HG03521 (cell line): ENCODE results near the gene COL3A1.

Experiments
- ATAC-seq: cut with Tn5 transposase; IDR thresholded peaks from one replicate; pipeline ENCODE4 v1.9.1; 2021; ENCODE audit warnings: mild to moderate bottlenecking, moderate library complexity; ENCODE audit not compliant: unreplicated experiment

COL3A1 gene

DNA sequence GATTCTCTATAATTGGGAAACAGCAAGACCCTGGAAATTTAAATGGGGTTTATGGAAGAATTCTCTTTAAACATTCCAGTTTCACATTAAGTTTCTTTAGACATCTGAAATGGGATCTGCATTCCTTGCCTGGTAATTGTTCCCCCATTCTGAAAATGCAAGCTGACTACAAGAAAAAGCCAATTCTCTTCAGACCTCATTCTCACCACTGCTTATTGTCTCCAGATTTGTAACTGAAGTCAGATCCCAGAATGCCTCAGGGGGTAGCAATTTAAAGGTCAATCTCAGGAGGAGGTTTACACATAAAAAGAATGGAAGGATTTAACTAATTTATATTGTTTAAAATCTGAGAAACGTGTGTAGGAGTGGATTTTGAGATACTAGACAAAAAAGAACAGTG lies 41.2 kb downstream of the COL3A1 start:
- ATAC-seq = no peak

DNA sequence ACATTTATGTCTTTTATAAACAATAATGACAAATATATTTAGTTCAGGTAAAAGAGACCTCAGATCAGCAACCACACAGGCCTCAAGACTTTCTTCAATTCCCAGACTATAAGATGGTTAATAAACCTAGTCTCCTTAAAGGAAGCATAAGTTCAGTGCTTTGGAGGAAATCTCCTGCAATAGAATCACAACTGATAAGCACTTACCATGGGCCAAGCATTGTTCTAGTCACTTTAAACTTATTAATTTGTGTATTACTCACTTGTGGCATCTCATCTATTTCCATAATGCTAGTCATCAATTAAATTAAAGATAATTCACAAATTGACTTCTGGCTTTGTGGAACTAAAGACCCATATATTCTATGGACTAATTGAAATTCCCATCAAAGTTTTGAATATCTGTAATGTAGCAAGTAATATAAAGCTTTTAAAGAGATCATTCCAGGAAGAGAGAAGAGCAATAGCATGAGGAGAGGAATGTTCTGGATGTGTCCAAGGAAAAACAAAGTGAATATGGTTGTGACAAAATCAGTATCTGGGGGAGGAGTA lies 42.2 kb downstream of the COL3A1 start:
- ATAC-seq = no peak

DNA sequence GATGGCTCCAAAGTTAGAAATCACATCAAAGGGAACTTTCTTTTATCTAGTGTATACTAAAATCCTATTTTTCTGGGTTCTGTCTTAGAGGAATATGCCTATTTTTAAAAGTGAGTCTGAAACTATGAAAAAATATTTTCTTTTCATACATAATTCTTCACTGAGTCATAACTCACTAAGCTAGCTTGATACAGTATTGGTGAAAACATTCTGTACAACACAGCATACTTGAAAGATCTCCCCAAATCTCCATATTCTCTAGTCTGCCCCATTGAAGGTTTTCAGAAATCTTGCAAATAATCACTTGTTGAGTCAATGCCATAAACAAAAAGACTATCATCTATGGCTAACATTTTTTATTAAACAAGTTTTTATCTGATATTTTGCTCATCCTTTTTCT lies 44.5 kb downstream of the COL3A1 start:
- no peak for ATAC-seq

DNA sequence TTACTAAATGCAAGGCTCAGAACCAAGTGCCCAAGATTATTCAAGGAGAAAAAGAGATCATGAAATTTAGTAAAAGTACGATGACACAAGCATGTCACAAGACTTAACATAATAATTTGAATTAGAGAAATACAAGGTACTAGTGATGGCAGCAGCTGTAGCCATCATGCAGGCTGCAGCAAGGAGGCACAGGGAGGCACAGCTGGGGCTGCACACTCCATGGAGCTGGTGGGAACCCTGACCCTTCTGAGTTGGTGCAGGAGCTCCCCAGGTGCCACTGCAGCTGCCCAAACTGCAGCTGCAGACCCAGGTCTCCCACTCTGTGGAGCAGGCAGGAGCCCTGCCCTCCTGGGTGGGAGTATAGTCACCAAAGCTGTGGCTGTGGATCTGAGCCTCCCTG lies 46.0 kb downstream of the COL3A1 start:
- ATAC-seq = no peak

DNA sequence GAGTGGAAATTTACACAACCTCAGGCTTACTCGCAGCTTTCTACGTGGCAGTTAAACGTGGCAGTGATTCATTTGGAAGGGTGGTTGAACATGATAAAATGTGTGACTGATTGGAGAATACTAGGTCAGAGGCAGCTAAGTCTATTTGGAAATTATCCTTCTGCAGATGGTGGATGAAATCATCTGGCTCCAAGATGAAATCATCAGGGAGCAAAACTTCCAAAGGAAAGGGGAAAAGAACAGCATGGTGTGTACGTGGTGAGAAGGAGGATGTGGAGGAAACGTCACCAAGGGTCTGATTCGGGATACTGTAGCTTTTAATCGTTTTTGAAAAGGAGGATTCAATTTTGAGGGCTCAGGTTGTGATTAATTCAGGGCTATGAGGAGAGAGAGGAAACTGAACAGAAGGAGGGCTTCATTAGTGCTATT lies 47.9 kb downstream of the COL3A1 start:
- ATAC-seq = no peak

DNA sequence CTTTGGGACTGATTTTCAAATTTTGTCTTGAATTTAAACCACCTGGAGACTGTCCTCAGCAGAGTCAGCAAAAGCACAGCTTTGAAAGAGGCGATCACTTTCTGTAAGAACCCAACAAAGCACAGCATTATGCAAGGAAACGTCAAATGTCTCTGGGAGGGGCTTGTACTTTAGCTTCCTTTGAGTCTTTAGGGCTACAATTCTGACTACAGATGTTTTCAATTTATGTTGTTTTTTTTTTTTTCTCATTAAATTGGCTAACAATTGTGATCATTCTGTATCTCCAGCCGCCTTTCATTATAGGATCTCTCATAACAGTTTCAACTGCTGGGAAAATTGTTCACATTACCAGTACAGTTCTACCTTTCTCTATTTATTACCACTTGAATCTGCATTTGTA lies 48.3 kb downstream of the COL3A1 start:
- ATAC-seq = no peak

DNA sequence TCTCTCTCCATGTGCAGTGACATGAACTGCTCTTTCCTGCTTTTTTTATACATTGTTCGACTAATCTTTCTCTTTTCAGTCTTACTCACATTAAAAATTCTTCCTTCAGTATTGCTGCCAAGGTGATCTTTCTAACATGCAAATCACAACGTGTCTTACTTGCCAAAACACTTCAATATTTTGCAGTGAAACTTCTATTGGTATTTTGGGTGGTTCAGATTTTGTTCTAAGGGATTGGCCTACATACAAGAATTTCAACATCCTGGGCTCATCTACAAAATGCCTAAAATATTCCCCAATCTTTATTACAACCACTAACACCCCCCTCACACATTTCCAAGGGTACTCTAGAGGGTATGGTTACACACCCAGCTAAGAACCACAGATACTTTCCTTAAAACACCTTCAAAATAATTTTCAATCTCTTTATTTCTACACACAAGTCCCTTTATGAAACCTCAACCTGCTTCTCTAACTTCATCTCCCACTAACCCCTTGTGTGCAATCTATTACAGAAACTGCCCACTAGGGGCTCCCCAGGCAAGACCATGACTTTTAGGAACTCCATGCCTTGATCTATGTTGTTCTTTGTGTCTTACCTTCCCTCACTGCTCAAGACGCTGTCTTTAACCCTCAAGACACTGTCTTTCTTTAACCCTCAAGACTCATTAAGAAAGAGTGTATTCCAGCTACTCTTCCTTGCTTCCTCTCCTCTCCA lies 50.9 kb downstream of the COL3A1 start:
- ATAC-seq = peak; percentile 59

DNA sequence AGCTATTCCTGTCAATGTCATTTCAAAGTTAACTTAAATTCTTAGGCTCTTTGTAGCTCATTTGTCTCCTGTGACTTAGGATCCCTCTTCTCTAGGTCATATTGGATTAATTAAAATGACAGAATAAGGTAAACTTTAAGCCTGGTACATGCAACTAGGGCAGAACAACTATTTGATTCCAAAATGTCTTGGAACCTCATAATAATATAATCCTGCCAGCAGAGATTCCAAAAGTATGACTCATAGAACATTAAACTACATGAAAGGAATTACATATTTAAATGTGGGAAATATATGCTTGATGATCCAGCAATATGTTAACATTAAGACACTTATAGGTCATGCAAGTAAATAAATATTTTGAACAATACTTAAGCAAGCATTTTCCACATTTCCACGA lies 63.3 kb downstream of the COL3A1 start:
- no peak for ATAC-seq

DNA sequence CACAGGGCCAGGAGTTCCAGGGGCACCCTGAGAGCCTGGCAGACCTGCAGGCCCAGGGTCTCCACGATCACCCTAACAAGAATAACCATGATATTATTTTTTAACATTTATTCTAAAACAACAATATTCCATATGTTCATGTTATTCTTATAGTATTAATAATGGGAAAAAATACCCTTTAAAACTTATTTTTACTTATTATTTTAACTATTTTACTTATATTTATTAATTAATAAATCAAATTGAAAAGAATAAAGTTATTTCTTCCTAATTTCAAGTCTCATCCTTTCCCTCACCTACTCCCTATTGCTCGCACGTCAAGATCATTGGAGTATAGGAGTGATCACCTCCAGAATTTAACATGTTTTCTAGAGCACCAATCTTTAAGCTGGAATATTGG lies 71.7 kb downstream of the COL3A1 start:
- ATAC-seq = no peak

DNA sequence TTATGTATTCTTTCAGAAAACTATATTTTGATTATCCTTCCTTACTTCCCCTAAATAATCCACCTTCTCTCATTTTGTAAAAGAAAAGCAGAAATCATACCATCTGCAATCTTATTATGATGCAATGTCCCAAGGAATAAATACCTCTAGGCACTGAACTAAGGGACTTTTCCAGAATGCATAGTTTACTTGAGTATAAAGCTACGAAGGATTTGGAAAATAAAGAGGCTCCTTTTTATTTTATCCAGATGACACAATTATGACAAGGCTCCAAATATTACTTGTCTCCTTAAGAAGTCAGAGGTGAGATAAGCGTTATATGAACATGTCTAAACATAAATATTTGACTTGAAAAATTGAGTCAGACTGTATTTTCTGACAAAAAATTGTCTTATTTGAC lies 72.1 kb downstream of the COL3A1 start:
- ATAC-seq = no peak

DNA sequence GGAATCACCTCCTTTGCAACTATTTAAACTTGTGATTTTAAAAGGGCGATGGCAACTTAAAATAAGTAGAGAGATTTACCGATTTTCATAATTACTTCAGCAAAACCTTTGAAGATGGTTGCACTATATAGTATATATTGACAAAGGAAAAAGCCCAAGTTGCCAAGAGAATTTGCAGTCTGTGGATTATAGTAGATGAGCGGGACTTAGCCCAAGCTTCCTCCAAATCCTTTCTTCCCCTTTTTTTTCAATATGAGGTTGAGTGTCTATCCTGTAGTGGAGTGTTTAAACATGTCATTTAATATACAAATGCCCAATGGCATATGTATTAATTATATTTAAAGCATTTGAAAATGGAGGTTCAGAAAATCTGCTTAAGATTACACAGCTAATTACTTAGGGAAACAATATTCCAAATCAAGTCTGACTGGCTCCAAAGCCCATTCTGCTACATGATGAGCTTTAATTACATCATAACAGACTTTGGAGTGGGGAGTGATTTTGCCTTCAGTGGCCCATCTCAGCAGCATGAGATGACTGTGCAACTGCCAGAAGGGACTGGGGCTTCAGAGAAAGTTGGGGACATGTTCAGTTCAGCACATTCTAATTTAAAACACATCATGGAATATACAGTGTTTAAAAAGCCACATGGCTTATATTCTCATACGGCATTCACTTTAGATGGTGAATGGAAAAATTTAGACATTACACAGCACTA lies 73.2 kb downstream of the COL3A1 start:
- no peak for ATAC-seq

DNA sequence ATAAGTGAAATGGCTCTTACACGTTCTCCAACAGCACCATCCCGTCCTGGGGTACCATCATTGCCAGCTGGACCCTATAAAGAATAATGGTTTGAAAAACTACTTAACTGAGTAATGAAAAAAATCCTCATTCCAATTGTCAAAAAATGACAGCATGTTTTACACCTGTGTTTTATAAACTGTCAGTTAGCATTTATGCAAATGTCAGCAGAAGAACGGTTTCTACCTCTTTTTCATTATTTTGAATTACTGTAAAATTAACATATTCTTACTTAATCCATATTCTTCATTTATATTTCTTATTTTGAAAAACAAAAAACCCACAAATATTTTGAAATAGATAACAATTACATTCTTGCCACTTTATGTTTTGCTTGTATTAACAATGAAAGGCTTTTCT lies 74.0 kb downstream of the COL3A1 start:
- ATAC-seq = no peak

DNA sequence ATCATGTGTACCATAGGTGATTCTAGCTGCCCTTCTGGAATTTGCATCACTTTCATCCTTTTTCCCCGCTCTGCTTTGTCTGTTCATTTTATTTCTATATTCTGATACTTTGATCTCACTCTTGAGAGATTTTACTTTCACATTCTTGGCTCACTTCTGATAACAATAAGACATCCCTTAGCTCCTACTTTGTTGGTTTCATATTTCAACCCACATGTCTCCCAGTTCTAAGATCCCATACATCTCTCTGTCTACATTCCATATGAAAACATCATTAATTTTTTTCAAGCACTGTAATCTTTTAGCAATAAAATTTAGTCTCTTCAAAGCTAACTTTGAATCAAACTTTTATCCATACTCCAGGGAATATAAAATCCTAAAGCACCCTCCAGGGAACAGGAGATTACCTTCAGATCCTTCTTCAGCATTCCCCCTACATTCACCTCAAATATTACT lies 75.6 kb downstream of the COL3A1 start:
- ATAC-seq = no peak

DNA sequence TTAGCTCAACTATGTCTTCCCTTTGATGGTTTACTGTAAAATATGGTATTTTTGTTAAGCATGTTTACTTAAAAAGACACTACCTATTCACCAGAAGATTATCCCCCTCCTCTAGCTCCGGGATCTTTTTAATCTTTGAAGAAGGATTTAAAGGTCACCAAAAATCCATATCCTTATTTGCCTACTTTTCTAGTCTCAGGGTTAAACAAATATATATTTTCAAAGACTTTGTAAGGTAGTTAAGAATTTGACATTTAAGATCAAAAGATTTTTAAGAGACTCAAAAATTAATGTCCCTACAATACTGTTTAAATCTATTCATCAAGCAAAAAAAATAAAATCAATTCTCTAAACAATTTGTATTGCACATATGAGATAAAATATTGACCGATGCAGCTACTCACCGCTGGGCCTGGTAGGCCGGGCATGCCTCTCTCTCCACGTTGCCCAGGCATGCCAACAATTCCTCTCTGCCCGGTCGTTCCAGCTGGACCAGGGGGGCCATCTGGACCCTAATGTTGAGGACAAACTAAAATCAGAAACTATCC lies 76.1 kb downstream of the COL3A1 start:
- ATAC-seq = no peak

DNA sequence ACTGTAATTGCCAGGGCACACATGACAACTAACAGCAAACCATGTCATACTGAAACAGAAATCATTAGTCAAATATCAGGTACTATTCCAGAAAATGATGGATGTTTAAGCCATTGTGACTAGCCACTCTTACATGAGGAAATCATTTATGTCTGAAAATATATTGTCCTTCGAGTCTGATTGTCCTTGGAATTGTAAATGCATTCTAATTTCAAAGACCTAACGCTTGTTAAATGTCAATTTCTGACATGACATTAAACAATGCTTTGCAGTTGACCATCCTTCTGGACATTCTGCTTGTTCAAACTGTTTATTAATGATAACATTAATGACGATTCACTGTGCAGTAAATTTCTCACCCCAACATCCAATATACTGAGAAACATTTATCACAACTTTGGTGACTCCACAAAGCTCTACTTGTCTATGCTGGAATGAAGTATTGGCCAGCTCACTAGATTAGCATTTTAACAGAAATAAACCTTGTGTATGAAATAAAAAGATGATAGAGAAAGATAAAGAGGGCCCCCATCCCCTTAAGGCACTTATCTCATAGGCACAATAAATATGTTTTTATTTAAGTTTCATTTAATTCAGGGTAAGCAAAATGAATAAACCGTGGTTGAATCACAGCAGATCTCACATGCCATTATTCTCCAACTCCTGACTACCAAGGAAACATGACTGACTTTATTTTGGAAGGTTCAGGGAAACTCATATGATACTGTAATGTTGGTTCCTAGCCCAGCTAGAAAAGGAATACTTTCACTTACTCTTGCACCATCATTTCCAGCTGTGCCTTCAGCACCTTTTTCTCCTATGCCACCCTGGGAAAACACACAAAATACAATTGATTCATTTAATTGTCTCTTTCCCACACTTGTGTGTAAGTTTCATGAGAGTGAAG lies 82.3 kb downstream of the COL3A1 start:
- ATAC-seq = no peak

DNA sequence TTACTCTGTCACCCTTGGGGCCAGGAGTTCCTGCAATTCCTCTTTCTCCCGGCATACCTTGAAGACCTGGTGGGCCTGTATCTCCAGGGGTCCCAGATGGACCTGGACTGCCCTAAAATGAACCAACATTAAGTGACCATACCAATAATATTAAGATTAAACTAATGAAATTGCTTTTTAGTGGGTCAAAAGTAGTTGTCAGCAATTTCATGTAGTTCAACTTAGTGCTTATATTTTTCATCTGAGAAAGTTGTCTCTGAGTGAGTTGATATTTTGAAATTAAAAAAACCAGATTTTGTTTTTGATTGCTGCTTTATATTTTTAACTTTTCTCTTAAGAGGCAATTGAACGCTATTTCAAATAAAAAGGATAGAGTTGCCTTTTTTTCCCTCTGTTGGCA lies 83.1 kb downstream of the COL3A1 start:
- ATAC-seq = no peak

DNA sequence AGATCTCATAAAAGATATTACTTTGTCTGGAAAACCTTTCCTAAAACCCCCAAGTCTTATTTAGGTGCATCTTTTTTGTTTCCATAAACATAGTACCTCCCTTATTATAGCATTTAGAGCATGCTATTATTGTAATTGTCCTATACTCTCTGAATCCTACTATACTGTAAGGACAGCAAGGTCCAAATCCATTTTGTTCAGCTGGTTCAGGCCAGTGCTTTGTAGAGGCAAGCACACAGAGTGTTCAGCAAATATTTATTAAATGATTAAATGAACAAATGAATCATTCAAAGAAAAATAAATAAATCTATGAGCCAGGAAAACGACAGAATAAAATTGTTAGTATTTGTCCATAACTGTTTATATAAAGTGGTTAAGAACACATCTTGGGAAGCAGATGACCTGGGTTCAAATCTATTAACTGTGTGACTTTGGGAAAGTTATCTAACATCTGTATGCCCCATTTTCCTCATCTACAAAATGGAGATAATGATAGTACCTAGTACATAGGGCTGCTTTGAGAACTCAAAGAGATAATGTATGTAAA lies 86.0 kb downstream of the COL3A1 start:
- ATAC-seq = no peak
